ENCODE results near the gene AMN1. TPM values are rescaled to one million over a fixed set of nuclear protein-coding genes. Genes with fewer than 3 reads are reported as not detected.
"Not testable (repeated sequence)": the region's sequence is repeated elsewhere in the genome, so short reads cannot be mapped to it uniquely, and the experiment has no call there.

Gene AMN1
- total RNA-seq, 1 donor from 2014 or later = 9.8 TPM

- DNase-seq (ENCODE audit: low read depth) = no peak
- no peak overlapping the region for H3K4me3 ChIP-seq (ENCODE audit: low read depth, low read length)
- TF ChIP-seq CTCF (conservative IDR thresholded peaks at IDR 0.05; ENCODE audit: low read depth, low read length) = no peak
Measured at GRCh38 chr12:31726575-31726974, 2.2 kb downstream of the AMN1 start.

- TF ChIP-seq CTCF (conservative IDR thresholded peaks at IDR 0.05; ENCODE audit: low read depth, low read length) = no peak
- no peak for DNase-seq (ENCODE audit: low read depth)
- H3K4me3 ChIP-seq (ENCODE audit: low read depth, low read length) = no peak overlapping the region
Measured at GRCh38 chr12:31724557-31724956, 4.3 kb downstream of the AMN1 start.

GRCh38 chr12:31722580-31722979, 6.2 kb downstream of the AMN1 start:
- DNase-seq (ENCODE audit: low read depth) = no peak
- H3K4me3 ChIP-seq (ENCODE audit: low read depth, low read length) = no peak overlapping the region
- no peak for TF ChIP-seq CTCF (conservative IDR thresholded peaks at IDR 0.05; ENCODE audit: low read depth, low read length)

GRCh38 chr12:31718542-31719198, 10.2 kb downstream of the AMN1 start:
- DNase-seq (ENCODE audit: low read depth) = not testable (repeated sequence)

GRCh38 chr12:31716998-31717397, 11.8 kb downstream of the AMN1 start:
- not testable (repeated sequence) for DNase-seq (ENCODE audit: low read depth); H3K4me3 ChIP-seq (ENCODE audit: low read depth, low read length)

More at GRCh38 chr12:31718542-31719198, 10.2 kb downstream of the AMN1 start:
- H3K4me3 ChIP-seq (ENCODE audit: low read depth, low read length) = not testable (repeated sequence)

- H3K4me3 ChIP-seq (ENCODE audit: low read depth, low read length) = no peak overlapping the region
- no peak for DNase-seq (ENCODE audit: low read depth)
- no peak for TF ChIP-seq CTCF (conservative IDR thresholded peaks at IDR 0.05; ENCODE audit: low read depth, low read length)
Measured at GRCh38 chr12:31715283-31715825, 13.5 kb downstream of the AMN1 start.

- no peak for DNase-seq (ENCODE audit: low read depth)
- no peak overlapping the region for H3K4me3 ChIP-seq (ENCODE audit: low read depth, low read length)
- TF ChIP-seq CTCF (conservative IDR thresholded peaks at IDR 0.05; ENCODE audit: low read depth, low read length) = no peak
Measured at GRCh38 chr12:31714406-31715271, 14.2 kb downstream of the AMN1 start.
